MG63 (cell line): ENCODE measurements around the gene MOB1B. TPM values are rescaled to one million over a fixed set of nuclear protein-coding genes. Genes with fewer than 3 reads are reported as not detected.
A peak's percentile ranks its signal among the peaks of the same experiment; 100 is the strongest.
"Not testable (repeated sequence)": the region's sequence is repeated elsewhere in the genome, so short reads cannot be mapped to it uniquely, and the experiment has no call there.

Source experiments
- DNase-seq: peaks from one replicate; pipeline ENCODE4 v3.0.0-alpha.2; 2020
- H3K27me3 ChIP-seq: fragments of 250-450 bp; sonication (Bioruptor Pico); 2 replicates; pipeline ENCODE4 v1.5.1; 2020; ENCODE audit warnings: mild to moderate bottlenecking, moderate library complexity
- H3K36me3 ChIP-seq: fragments of 250-450 bp; sonication (Bioruptor Pico); 2 replicates; pipeline ENCODE4 v1.5.1; 2020; ENCODE audit warnings: mild to moderate bottlenecking, moderate library complexity
- H3K4me3 ChIP-seq: fragments of 250-450 bp; sonication (Bioruptor Pico); 2 replicates; pipeline ENCODE4 v1.5.1; 2020; ENCODE audit warnings: mild to moderate bottlenecking, moderate library complexity
- H3K9me3 ChIP-seq: fragments of 250-450 bp; sonication (Bioruptor Pico); 2 replicates; pipeline ENCODE4 v1.5.1; 2020; ENCODE audit warnings: mild to moderate bottlenecking, moderate library complexity
- total RNA-seq: library from RNA; depleted of rRNA; stranded (reverse); fragments of >200 nt; shearing (Covaris generic); gene quantifications from 2 replicates; pipeline ENCODE4 v1.2.3, GENCODE V29; 2014; ENCODE audit warnings: low replicate concordance; rRNA removed

MOB1B gene
- 6.1 and 7.7 TPM in 2 replicates for total RNA-seq

DNA sequence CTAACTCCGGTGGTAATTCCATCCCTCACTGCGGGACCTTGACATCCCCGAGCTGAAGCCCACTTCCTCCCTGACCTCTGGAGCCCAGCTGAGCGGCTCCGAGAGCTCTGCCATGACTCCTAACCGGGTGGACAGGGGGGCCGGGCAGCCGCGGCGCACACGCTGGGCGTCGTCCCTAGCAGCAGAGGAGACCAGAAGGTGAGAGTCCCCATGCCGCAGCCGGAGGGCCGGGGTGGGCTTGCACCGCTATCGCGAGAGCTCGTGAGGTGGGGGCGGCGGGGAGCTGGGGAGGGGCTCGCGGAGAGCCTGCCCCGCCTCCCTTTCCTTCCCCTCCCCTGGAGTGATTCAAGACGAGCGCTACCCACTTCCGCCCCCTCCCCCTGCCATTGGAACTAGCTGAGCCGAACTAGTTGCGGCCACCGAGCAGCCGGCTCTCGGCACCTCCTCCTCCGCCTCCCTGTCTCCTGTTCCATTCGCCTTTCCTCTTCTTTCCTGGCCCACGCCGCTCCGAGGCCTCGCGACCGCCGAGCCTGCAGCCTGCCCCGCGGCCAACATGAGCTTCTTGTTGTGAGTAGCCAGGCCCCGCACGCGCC lies at the start of gene MOB1B:
MOB1B (plus strand) TSS at position 386 of the 593 bp plus-strand sequence; CDS start at position 554, 168 bp downstream.
- H3K4me3 ChIP-seq: peak within 1 kb of the TSS; percentile 72
- DNase-seq: peak; percentile 85
- no peaks in the 10 kb centered on the region for H3K27me3 ChIP-seq
- H3K36me3 ChIP-seq: no peaks in the 10 kb centered on the region; the same call in 1 of the 2 replicates
- H3K9me3 ChIP-seq: no peaks in the 10 kb centered on the region

DNA sequence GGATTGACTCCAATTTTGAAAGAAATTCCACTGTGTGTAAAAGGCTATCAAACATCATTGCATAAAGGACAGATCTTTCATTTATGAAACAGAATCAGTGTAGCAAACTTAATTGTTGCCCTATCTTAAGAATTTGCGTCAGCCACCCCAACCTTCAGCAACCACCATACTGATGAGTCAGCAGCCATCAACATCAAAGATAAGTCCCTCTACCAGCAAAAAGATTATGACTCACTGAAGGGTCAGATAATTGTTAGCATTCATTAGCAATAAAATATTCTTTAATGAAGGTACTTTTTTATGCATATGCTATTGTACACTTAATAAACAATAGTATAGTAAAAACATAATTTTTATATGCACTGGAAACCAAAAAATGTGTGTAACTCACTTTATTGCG lies 46.7 kb upstream of the MOB1B start:
- Histone ChIP-seq H3K4me3 (no peak overlapping the region), H3K36me3 (no peaks in the 10 kb centered on the region), H3K9me3 (no peaks in the 10 kb centered on the region), H3K27me3 (no peaks in the 10 kb centered on the region)
- DNase-seq: no peak

DNA sequence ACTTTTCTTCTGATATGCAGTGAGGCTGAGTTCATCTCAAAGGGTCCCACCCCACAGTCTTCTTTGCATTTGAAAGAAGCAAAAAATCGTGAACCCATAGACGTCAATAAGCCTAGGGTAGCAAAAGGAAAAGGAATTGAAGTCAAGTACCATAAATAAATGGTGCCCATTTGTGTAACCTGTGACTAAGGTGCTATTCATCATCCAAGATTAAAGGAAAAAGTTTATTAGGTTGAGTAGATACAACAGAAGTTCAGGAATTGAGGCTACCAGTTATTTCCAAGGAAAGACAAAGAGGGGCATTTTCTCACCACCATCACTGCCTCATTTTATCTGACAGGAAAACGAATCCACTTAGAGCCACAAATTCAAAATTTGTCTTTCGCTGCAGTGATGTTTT lies 43.7 kb upstream of the MOB1B start:
- Histone ChIP-seq H3K27me3 (no peaks in the 10 kb centered on the region), H3K9me3 (no peaks in the 10 kb centered on the region)
- DNase-seq: no peak

DNA sequence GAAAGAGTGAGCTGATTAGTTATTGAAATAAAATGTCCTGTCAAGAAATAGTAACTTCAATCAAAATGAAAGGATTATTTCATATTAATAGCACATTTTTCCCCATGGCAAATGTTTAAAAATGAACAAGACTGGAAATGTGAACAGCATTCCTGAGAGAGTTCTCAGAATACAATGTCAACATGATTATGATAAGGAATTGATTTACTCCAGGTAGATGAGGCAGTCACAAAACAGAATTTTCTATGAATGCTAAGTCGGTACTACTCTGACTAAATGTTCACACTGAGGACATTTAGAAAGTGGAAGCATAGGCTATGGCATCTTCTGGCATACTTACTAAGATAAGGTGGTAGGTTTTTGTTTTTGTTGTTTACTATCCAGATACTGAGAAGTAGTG lies 43.1 kb upstream of the MOB1B start:
- no peak for DNase-seq
- H3K36me3 ChIP-seq: no peaks in the 10 kb centered on the region

More for the DNA sequence above, 43.7 kb upstream of the MOB1B start:
- H3K4me3 ChIP-seq: no peak overlapping the region
- no peaks in the 10 kb centered on the region for H3K36me3 ChIP-seq

GRCh38 chr4:70863099-70863790 lies 38.9 kb upstream of the MOB1B start:
- H3K9me3 ChIP-seq: no peaks in the 10 kb centered on the region
- DNase-seq: no peak
- H3K27me3 ChIP-seq: no peaks in the 10 kb centered on the region
- H3K4me3 ChIP-seq: no peak overlapping the region
- H3K36me3 ChIP-seq: no peaks in the 10 kb centered on the region

More for the DNA sequence above, 43.1 kb upstream of the MOB1B start:
- H3K4me3 ChIP-seq: no peak overlapping the region
- no peaks in the 10 kb centered on the region for H3K27me3 ChIP-seq
- no peaks in the 10 kb centered on the region for H3K9me3 ChIP-seq

GRCh38 chr4:70868778-70869177 lies 33.4 kb upstream of the MOB1B start:
- H3K9me3 ChIP-seq: no peaks in the 10 kb centered on the region

GRCh38 chr4:70873216-70873615 lies 29.0 kb upstream of the MOB1B start:
- no peaks in the 10 kb centered on the region for H3K27me3 ChIP-seq
- no peak overlapping the region for H3K4me3 ChIP-seq
- H3K9me3 ChIP-seq: no peaks in the 10 kb centered on the region
- H3K36me3 ChIP-seq: no peaks in the 10 kb centered on the region
- no peak for DNase-seq

More at GRCh38 chr4:70868778-70869177, 33.4 kb upstream of the MOB1B start:
- DNase-seq: no peak
- no peaks in the 10 kb centered on the region for H3K36me3 ChIP-seq
- no peak overlapping the region for H3K4me3 ChIP-seq
- H3K27me3 ChIP-seq: no peaks in the 10 kb centered on the region

GRCh38 chr4:70874268-70875156 lies 27.7 kb upstream of the MOB1B start:
- Histone ChIP-seq H3K4me3 (no peak overlapping the region), H3K9me3 (no peaks in the 10 kb centered on the region), H3K36me3 (no peaks in the 10 kb centered on the region), H3K27me3 (no peaks in the 10 kb centered on the region)
- no peak for DNase-seq

DNA sequence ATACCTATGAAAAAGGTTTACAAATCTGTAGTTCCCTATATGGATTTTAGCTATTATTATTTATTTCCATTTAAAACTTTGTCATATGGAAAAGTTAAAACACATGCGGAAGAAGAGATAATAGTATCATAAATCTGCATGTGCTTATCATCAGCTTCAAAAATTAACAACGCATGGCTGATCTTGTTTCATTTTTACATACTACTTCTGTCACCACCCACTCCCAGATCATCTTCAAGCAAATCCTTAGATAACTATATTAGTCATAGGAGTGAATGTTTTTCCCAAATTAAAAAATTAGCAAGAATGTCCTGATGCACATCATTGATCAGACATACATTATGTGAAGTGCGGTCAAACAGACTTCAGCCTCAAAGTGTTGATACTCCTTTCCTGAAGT lies 24.6 kb upstream of the MOB1B start:
- no peaks in the 10 kb centered on the region for H3K9me3 ChIP-seq
- no peak for DNase-seq
- H3K36me3 ChIP-seq: no peaks in the 10 kb centered on the region
- H3K27me3 ChIP-seq: no peaks in the 10 kb centered on the region
- H3K4me3 ChIP-seq: no peak overlapping the region

DNA sequence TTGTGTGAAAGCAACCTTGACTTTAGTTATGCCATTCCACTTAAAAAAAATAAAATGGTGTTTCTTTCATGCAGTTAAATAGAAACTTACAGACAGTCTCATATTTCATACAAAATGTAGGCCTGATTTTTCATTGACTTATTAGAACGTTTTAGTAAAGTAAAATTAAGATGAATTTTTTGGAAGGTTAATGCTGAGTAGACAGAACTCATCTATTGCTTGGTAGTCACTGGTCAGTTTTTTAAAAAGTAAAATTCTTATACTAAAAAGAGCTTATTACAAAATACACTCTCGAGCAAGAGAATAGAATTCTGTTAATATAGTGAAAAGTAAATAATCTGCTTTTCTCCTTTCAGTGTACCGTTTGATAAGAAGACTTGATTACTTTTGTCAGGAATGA lies 21.4 kb upstream of the MOB1B start:
- H3K36me3 ChIP-seq: no peaks in the 10 kb centered on the region
- H3K27me3 ChIP-seq: no peaks in the 10 kb centered on the region
- H3K9me3 ChIP-seq: no peaks in the 10 kb centered on the region
- no peak overlapping the region for H3K4me3 ChIP-seq
- DNase-seq: no peak

GRCh38 chr4:70885174-70885573 lies 17.0 kb upstream of the MOB1B start:
- DNase-seq: no peak
- Histone ChIP-seq H3K36me3 (no peaks in the 10 kb centered on the region), H3K9me3 (no peaks in the 10 kb centered on the region), H3K27me3 (no peaks in the 10 kb centered on the region), H3K4me3 (no peak overlapping the region)

GRCh38 chr4:70892086-70892769 lies 9.9 kb upstream of the MOB1B start:
- no peak for DNase-seq
- Histone ChIP-seq H3K27me3 (no peaks in the 10 kb centered on the region), H3K36me3 (no peaks in the 10 kb centered on the region), H3K9me3 (no peaks in the 10 kb centered on the region), H3K4me3 (no peak overlapping the region)

DNA sequence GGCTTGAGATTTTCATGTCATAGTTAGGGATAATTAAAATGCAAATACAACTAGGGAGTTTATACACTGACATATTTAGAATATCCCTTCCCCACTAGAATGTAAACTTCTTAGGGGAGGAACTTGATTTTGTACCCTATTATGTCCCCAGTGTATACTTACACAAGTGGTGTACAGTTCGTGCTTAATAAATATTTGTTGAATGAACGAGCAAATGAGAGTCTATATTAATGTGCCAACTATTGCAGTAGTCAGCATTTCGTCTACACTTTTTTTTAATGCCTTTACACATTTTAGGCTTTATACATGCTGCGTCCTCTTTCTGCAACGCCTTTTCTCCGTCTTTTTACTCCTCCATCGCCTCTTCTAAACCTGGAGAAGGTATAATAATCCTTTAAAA lies 8.4 kb upstream of the MOB1B start:
- no peak for DNase-seq
- no peaks in the 10 kb centered on the region for H3K9me3 ChIP-seq
- no peak overlapping the region for H3K4me3 ChIP-seq
- no peaks in the 10 kb centered on the region for H3K27me3 ChIP-seq
- no peaks in the 10 kb centered on the region for H3K36me3 ChIP-seq

DNA sequence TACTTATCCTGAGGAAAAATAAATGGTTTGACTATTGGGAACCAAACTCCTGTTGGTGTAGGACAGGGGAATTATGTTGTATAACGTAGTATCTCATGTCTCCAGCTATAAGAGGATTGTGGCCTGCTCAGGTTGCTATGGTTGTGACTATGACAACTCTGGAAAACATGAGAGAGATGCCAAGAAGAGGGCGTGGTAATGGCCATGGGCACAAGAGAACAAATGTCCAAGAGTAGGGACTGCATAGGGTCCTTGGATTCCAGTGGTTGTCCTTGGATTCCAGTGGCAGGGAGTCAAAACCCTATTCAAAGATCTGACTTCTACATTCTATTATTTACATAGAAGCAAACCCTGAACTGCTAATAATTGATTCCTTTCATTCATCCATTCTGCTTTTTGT lies 6.8 kb upstream of the MOB1B start:
- H3K27me3 ChIP-seq: no peaks in the 10 kb centered on the region
- DNase-seq: no peak
- no peaks in the 10 kb centered on the region for H3K36me3 ChIP-seq
- no peaks in the 10 kb centered on the region for H3K9me3 ChIP-seq
- H3K4me3 ChIP-seq: no peak overlapping the region

DNA sequence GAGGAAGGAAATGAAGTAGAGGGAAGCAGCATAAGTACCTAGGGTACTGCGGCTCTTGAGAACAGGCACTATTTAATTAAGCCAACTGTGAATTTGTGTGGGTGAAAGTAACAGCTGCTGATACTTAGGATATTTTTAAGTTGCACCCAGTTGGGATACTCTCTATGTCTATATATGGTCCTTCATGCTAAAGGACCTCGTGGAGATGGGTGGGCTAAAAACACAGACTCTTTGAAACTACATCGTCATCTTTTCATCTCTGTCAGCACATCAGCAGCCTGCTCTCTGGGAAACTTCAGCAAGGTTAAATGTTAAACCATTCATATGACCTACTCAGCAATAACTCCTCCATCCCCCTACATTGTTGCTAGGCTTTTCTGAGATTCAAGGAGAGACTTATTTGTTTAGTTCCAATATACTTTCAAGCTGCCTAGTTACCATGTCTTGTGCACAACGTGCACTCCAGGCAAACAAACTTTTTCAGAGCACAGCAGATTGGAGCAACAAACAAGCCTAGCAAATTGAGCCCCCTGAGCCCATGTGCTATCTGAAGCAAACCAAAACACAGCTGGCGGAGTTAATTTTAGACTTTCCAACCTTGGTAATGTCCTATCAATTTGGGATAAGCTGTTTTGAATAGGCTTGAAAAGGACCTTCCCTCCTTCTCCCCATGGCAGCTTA lies 6.2 kb upstream of the MOB1B start:
- no peaks in the 10 kb centered on the region for H3K9me3 ChIP-seq
- H3K27me3 ChIP-seq: no peaks in the 10 kb centered on the region
- no peak for DNase-seq
- no peaks in the 10 kb centered on the region for H3K36me3 ChIP-seq
- no peak overlapping the region for H3K4me3 ChIP-seq

DNA sequence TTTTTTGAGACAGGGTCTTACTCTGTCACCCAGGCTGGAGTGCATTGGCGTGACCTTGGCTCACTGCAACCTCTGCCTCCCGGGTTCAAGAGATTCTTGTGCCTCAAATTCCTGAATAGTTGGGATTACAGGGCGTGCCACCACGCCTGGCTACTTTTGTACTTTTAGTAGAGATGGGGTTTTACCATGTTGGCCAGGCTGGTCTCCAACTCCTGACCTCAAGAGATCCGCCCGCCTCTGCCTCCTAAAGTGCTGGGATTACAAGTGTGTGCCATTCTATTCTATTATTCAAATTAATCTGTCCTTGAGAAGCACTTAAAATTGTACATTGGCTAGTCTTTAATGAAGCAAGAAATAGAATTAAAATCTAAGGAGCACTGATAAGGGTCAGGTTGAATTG lies 3.6 kb upstream of the MOB1B start:
- H3K9me3 ChIP-seq, H3K27me3 ChIP-seq, H3K4me3 ChIP-seq, H3K36me3 ChIP-seq, DNase-seq: not testable (repeated sequence)
